A549 (cell line): Measurements from ENCODE around the gene FLACC1.

Experiments used
- CHD4 ChIP-seq: fragments of 200-600 bp; sonication (generic); IDR thresholded peaks from 2 replicates; pipeline ENCODE4 v1.6.1; 2016; ENCODE audit warnings: antibody characterized with exemption, mild to moderate bottlenecking, borderline replicate concordance
- TF ChIP-seq, protein P1 (sequence below): fragments of >200 bp; sonication (Bioruptor Twin); formaldehyde crosslinking; IDR thresholded peaks from 3 replicates; pipeline ENCODE4 v1.5.1; 2016
- TF ChIP-seq, protein P2 (sequence below): fragments of 250-450 bp; sonication (Bioruptor Pico); IDR thresholded peaks from 2 replicates; pipeline ENCODE4 v1.5.0; 2021; ENCODE audit warnings: mild to moderate bottlenecking, moderate library complexity, borderline replicate concordance

DNA sequence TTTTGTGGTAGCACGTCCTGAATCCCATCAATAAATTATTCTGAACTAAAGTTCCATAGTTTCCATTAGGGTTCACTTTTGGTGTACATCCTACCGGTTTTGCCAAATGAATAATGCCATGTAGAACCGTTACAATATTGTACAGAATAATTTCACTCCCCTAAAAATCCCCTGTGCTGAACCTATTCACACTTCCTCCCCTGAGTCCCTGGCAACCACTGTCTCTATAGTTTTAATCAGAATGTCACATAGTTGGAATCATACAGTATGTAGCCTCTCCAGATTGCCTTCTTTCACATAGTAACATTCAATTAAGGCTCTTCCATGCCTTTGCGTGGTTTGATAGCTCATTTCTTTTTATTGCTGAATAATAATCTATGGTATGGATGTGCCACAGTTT, 106.4 kb downstream of the FLACC1 start:
- TF ChIP-seq, protein P1, sequence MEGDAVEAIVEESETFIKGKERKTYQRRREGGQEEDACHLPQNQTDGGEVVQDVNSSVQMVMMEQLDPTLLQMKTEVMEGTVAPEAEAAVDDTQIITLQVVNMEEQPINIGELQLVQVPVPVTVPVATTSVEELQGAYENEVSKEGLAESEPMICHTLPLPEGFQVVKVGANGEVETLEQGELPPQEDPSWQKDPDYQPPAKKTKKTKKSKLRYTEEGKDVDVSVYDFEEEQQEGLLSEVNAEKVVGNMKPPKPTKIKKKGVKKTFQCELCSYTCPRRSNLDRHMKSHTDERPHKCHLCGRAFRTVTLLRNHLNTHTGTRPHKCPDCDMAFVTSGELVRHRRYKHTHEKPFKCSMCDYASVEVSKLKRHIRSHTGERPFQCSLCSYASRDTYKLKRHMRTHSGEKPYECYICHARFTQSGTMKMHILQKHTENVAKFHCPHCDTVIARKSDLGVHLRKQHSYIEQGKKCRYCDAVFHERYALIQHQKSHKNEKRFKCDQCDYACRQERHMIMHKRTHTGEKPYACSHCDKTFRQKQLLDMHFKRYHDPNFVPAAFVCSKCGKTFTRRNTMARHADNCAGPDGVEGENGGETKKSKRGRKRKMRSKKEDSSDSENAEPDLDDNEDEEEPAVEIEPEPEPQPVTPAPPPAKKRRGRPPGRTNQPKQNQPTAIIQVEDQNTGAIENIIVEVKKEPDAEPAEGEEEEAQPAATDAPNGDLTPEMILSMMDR = no peak
- TF ChIP-seq, protein P2, sequence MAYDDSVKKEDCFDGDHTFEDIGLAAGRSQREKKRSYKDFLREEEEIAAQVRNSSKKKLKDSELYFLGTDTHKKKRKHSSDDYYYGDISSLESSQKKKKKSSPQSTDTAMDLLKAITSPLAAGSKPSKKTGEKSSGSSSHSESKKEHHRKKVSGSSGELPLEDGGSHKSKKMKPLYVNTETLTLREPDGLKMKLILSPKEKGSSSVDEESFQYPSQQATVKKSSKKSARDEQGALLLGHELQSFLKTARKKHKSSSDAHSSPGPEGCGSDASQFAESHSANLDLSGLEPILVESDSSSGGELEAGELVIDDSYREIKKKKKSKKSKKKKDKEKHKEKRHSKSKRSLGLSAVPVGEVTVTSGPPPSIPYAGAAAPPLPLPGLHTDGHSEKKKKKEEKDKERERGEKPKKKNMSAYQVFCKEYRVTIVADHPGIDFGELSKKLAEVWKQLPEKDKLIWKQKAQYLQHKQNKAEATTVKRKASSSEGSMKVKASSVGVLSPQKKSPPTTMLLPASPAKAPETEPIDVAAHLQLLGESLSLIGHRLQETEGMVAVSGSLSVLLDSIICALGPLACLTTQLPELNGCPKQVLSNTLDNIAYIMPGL (CRISPR knock-in tag) = no peak
- TF ChIP-seq CHD4 = no peak
